GM21515 (cell line): Measurements from ENCODE around the gene UBC.
"Not testable (repeated sequence)": the region's sequence is repeated elsewhere in the genome, so short reads cannot be mapped to it uniquely, and the experiment has no call there.

ENCODE experiments used
- ATAC-seq: cut with Tn5 transposase; IDR thresholded peaks from one replicate; pipeline ENCODE4 v1.9.1; 2021; ENCODE audit not compliant: unreplicated experiment

UBC gene

DNA sequence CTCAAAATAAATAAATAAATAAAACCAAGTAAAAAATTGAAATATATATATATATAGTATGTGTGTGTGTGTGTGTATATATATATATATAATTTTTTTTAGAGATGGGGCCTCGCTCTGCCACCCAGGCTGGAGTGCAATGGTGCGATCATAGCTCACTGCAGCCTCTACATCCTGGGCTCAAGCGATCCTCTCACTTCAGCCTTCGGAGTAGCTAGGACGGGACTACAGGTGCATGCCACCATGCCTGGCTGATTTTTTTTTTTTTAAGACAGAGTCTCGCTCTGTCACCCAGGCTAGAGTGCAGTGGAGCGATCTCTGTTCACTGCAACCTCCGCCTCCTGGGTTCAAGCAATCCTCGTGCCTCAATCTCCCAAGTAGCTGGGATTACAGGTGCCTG lies 26.7 kb downstream of the UBC start:
- ATAC-seq: not testable (repeated sequence)

DNA sequence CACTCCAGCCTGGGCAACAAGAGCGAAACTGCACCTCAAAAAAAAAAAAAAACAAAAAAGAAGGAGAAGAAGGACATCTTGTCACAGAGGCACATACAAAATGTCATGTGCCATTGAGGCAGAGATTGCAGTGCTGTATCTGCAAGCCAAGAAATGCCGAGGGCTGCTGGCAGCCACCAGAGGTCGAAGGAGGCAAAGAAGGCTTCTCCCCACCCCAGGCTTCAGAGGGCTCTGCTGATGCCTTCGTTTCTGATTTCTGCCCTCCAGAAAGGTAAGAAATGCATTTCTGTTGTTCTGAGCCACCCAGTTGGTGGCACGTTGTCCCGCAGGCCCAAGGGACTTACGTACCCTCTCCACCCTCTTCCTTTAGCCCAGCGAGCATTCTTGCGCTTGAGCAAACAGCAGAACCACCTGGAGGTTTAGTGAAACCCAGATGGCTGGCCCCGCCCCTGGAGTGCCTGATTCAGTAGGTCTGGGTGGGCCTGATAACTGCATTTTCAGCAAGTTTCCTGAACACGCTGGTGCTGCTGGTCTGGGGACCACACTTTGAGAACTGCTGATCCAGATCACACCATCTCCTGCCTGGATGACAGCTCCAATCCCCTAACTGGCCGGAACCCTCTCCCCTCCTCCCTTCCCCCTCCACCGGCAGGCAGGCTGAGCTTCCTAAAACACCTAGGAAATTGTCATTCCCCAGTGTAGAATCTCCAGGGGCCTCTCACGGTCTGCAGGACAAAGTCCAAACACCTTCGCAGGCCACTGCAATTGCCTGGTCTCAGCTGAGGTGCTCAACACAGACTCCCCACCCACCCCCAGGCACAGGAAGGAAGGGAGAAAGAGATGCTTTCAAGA lies 29.6 kb downstream of the UBC start:
- ATAC-seq: peak; percentile 90

- no peak for ATAC-seq
Observed at GRCh38 chr12:124883263-124884130, 31.0 kb downstream of the UBC start.

DNA sequence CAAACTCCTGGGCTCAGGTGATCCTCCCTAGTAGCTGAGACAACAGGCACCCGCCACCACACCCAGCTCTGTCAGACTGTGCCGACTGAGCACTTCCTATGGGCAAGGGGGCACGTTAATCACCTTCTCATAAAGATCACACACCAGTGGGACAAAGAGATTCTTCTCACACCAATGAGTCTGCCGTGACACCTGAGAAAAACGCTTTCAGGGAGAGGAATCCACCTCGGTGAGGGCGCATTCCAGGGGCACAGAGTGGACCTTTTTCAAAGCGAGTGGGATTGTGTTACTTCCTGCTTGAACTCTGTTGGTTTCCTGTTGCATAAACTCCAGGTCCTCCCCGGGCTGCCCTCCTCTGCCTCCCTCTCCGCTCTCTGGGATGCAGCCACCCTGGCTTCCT lies 33.3 kb downstream of the UBC start:
- ATAC-seq: no peak

DNA sequence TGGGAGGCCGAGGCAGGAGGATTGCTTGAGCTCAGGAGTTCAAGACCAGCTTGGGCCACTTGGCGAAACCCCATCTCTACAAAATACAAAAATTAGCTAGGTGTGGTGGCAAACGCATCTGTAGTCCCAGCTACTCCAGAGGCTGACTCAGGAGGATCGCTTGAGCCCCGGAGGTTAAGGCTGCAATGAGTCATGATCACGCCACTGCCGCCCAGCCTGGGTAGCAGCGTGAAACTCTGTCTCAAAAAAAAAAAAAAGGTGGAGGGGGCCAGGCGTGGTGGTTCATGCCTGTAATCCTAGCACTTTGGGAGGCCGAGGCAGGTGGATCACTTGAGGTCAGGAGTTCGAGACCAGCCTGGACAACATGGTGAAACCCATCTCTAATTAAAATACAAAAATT lies 34.1 kb downstream of the UBC start:
- ATAC-seq: not testable (repeated sequence)

GRCh38 chr12:124878795-124879516 lies 35.5 kb downstream of the UBC start:
- no peak for ATAC-seq

DNA sequence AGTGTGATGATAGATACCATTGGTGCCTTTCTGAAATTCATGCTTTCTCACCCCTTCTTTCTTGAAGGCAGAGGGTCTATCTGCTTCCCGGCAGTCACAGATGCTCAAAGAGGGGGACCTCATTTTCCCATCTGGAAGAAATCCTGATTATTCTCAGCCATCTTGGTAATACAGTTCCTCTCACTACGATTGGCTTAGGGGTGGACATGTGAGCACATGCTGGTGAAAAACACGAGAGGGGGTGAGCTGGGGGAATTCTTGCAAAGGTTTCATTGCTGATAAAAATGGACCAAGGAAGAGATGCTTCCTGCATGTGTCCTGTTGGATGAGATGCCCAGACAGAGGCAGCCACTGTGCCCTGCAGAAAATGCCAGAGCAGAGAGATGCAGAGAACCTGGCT lies 37.0 kb downstream of the UBC start:
- no peak for ATAC-seq

DNA sequence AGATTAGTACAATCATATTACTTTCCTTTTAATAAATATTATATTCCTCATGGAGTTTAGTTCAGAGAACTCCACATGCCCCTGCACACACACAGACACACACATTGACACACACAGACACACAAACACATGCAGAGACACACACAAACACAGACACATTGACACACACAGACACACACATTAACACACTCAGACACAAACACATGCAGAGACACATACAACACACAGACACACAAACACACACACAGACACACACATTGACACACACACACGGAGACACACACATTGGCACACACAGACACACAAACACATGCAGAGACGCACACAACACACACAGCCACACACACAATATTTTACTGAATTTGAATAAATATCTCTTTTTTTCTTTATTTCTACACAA lies 38.3 kb downstream of the UBC start:
- ATAC-seq: no peak

- ATAC-seq: no peak
Observed at GRCh38 chr12:124875803-124876132, 38.7 kb downstream of the UBC start.

DNA sequence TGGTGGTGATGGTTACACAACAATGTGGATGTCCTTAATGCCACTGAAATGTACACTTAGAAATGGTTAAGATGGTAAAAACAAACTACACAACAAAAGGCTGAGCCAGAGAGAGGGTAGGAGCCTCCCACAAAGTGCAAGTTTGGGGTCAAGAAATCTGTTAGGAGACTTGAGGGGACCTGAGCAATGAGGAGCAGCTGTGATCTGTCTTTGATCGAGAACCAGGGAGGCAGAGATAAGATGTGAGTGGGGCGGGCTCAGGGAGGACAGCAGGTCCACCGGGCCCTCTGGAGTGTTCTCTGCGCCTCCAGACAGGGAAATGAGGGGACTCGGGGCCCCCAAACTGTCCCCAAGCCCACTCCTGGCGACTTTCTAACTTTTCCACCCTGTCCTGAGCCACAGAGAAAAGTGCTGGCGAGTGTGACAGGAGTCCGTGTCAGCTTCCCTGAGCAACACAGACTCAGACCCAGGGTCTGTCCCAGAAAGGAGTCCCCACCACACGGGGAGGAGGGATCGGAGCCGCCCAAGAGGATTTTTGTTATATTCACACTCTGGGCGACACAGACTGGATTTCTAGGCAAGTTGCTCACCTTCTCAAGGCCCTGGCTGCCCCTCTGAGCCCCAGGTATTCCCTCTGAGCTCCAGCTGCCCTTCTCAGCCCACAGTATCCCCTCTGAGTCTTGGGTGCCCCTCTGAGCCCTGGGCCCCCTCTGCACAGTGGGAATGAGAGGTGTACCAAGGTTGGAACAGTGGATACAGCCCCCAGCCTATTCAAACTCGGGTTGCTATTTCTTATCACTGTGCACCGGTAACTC lies 39.3 kb downstream of the UBC start:
- no peak for ATAC-seq

DNA sequence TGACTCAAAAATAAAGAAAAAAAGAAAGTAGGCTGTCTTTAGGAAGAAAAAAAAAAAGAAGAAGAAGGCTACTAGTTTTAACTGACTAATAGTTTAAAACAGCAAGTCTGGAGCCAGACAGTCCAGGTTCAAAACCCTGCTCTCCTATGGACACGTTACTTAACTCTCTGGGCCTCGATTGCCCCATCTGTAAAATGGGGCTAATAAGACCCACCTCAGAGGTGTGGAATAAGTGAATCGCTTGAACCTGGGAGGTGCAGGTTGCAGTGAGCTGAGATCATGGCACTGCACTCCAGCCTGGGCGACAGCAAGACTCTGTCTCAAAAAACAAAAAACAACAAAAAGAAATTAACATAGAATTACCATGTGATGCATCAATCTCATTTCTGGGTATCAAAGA lies 40.3 kb downstream of the UBC start:
- ATAC-seq: no peak

GRCh38 chr12:124872068-124872719 lies 42.3 kb downstream of the UBC start:
- ATAC-seq: no peak

- no peak for ATAC-seq
Observed at GRCh38 chr12:124871297-124871696, 43.2 kb downstream of the UBC start.

- ATAC-seq: no peak
Observed at GRCh38 chr12:124870515-124870914, 43.9 kb downstream of the UBC start.

- no peak for ATAC-seq
Observed at GRCh38 chr12:124869059-124869665, 45.3 kb downstream of the UBC start.

DNA sequence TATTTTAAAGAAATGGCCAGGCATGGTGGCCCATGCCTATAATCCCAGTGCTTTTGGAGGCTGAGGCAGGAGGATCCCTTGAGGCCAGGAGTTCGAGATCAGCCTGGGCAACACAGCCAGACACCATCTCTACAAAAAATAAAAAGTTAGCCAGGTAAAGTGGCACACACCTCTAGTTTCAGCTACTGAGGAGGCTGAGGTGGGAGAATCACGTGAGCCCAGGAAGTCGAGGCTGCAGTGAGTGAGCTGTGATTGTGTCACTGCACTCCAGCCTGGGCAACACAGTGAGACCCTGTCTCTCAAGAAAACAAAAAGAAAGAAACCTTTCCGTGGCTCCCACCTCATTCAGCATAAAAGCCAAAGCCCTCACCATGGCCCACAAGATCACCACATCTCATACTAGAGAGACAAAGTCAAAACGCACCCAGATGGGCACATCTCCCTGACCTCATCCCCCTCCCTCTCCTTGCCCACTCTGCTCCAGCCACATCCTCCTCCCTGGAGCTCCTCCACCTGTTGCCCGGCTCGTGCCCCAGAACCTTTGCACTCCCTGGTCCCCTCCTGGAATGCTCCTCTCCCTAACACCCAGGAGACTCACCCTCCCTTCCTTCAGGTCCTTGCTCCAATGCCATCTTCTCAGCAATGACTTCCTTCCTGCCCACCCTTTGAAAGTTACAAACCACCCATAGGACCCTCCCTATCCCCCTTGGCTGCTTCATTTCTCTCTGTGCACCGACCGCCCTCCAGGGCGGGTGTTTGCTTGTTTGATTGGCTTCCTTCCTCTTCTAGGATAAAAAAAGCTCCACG lies 46.0 kb downstream of the UBC start:
- no peak for ATAC-seq

DNA sequence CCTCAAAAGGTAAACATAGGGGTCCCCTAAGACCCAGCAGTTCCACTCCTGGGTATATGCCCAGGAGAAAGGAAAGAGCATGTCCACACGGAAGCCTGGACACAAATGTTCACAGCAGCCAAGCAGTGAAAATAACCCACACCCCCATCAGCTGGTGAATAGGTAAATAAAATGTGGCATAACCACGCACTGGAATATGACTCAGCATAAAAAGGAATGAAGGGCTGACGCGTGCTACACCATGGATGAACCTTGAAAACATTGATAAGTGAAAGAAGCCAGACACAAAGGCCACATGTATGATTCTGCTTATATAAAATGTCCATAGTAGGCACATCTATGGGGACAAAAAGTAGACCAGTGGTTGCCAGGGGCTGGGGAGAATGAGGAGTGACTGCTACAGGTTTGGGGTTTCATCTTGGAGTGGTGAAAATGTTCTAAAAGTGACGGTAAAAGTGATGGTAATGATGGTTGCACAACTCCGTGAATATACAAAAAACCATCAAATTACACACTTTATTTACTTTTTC lies 47.0 kb downstream of the UBC start:
- ATAC-seq: no peak

DNA sequence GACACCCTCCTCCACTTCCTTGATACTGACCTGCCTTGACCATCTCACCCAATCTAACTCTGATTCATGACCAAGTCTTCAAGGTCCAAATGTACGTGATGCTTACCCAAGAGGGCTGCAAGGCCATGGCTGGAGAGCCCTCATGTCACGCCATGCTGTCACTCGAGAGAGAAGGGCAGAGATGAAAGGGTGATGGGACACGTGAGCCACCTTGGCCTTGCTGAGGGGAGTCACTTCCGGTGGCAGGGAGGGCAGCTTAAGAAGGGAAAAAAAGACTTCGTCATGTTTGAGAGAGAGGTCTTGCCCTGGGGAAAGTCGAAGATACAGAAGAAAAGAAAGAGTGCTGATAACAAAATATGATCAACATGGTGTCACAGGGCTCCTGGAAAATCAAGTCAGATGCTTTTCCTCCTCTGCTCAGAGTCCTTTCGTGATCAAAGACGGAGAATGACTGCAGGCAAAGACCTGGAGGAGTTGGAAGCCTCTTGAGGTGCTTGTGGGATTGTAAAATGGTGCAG lies 47.5 kb downstream of the UBC start:
- ATAC-seq: no peak
